HCT116 (cell line): Measurements from ENCODE around the gene KCND2.

Experiments used
- EZH2 ChIP-seq: fragments of 200-600 bp; sonication (generic); IDR thresholded peaks from 2 replicates; pipeline ENCODE4 v1.6.1; 2017; ENCODE audit warnings: antibody characterized with exemption, mixed run types
- EZH2phosphoT487 ChIP-seq: fragments of 200-600 bp; IDR thresholded peaks from 2 replicates; pipeline ENCODE4 v1.6.1; 2018; ENCODE audit warnings: antibody characterized with exemption, borderline replicate concordance
- JUND ChIP-seq: IDR thresholded peaks from 2 replicates; pipeline ENCODE4 v1.6.1; 2012
- POLR2A ChIP-seq: IDR thresholded peaks from 2 replicates; pipeline ENCODE4 v1.7.0; 2011; ENCODE audit warnings: borderline replicate concordance; ENCODE audit not compliant: insufficient read depth, insufficient read length; ENCODE audit errors: extremely low read depth
- POLR2AphosphoS5 ChIP-seq: IDR thresholded peaks from 2 replicates; pipeline ENCODE4 v1.6.1; 2011; ENCODE audit warnings: mild to moderate bottlenecking, low read depth, low read length, moderate library complexity
- SRF ChIP-seq: IDR thresholded peaks from 2 replicates; pipeline ENCODE4 v1.6.1; 2012; ENCODE audit warnings: low read depth
- TCF7L2 ChIP-seq: IDR thresholded peaks from 2 replicates; pipeline ENCODE4 v1.7.0; 2011; ENCODE audit warnings: borderline replicate concordance, inconsistent platforms; ENCODE audit not compliant: insufficient read depth, insufficient read length; ENCODE audit errors: extremely low read depth
- YY1 ChIP-seq: IDR thresholded peaks from 2 replicates; pipeline ENCODE4 v1.6.1; 2011; ENCODE audit warnings: low read length, low read depth, moderate library complexity, mild to moderate bottlenecking; ENCODE audit not compliant: insufficient replicate concordance; ENCODE audit errors: extremely low read depth
- TF ChIP-seq, protein P1 (sequence below), 3 experiments: fragments of 200-600 bp in 1 of 3; sonication (generic) in 1 of 3; IDR thresholded peaks in 2 of 3; conservative IDR thresholded peaks in 1 of 3; 2 replicates each; pipeline ENCODE4 v1.5.1; 2012 to 2017; ENCODE audit warnings: low read depth in 2 of 3, low read length in 2 of 3, antibody characterized with exemption in 1 of 3, borderline replicate concordance in 1 of 3, control low read depth in 1 of 3, mild to moderate bottlenecking in 1 of 3, mixed read lengths in 1 of 3, mixed run types in 1 of 3, moderate library complexity in 1 of 3; ENCODE audit not compliant: insufficient read depth in 1 of 3

GRCh38 chr7:120472892-120473291 is 199.9 kb downstream of the KCND2 start:
- TF ChIP-seq, protein P1, sequence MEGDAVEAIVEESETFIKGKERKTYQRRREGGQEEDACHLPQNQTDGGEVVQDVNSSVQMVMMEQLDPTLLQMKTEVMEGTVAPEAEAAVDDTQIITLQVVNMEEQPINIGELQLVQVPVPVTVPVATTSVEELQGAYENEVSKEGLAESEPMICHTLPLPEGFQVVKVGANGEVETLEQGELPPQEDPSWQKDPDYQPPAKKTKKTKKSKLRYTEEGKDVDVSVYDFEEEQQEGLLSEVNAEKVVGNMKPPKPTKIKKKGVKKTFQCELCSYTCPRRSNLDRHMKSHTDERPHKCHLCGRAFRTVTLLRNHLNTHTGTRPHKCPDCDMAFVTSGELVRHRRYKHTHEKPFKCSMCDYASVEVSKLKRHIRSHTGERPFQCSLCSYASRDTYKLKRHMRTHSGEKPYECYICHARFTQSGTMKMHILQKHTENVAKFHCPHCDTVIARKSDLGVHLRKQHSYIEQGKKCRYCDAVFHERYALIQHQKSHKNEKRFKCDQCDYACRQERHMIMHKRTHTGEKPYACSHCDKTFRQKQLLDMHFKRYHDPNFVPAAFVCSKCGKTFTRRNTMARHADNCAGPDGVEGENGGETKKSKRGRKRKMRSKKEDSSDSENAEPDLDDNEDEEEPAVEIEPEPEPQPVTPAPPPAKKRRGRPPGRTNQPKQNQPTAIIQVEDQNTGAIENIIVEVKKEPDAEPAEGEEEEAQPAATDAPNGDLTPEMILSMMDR (IDR thresholded peaks at IDR 0.05 in 2 of 3, conservative IDR thresholded peaks at IDR 0.05 in 1 of 3; ENCODE audit: borderline replicate concordance in 1 of 3, insufficient read depth in 1 of 3, low read depth in 2 of 3, low read length in 2 of 3) = no peak
- TF ChIP-seq POLR2A (no peak), SRF (no peak), JUND (no peak), EZH2phosphoT487 (no peak), EZH2 (no peak), TCF7L2 (no peak), YY1 (no peak), POLR2AphosphoS5 (no peak)
